MM.1S (cell line): ENCODE measurements around the gene ZNF98.

Experiments
- DNase-seq: peaks from one replicate; pipeline ENCODE4 v3.0.0-alpha.2; 2015
- H2AFZ ChIP-seq: fragments of 300-600 bp; sonication (generic); 2 replicates; pipeline ENCODE4 v1.6.0; 2016; ENCODE audit warnings: antibody characterized with exemption, low read length
- H3F3A ChIP-seq: fragments of 300-600 bp; sonication (generic); 2 replicates; pipeline ENCODE4 v1.6.1; 2016; ENCODE audit warnings: mild to moderate bottlenecking, antibody characterized with exemption, low read length, moderate library complexity, mixed read lengths; ENCODE audit not compliant: insufficient read depth
- H3K27ac ChIP-seq: fragments of 300-600 bp; sonication (generic); 2 replicates; pipeline ENCODE4 v1.5.1; 2016; ENCODE audit warnings: mild to moderate bottlenecking, low read length
- H3K27me3 ChIP-seq: fragments of 300-600 bp; sonication (generic); replicated peaks from 2 replicates; pipeline ENCODE4 v1.6.0; 2016; ENCODE audit warnings: low read length; ENCODE audit not compliant: insufficient read depth
- H3K36me3 ChIP-seq: fragments of 300-600 bp; sonication (generic); replicated peaks from 2 replicates; pipeline ENCODE4 v1.6.1; 2016; ENCODE audit warnings: mild to moderate bottlenecking, low read length, mixed read lengths; ENCODE audit not compliant: insufficient read depth
- H3K4me1 ChIP-seq: fragments of 300-600 bp; sonication (generic); 2 replicates; pipeline ENCODE4 v1.6.1; 2016; ENCODE audit warnings: low read length, mixed read lengths
- H3K4me2 ChIP-seq: fragments of 300-600 bp; sonication (generic); 2 replicates; pipeline ENCODE4 v1.6.0; 2016; ENCODE audit warnings: low read depth, low read length
- H3K4me3 ChIP-seq: fragments of 300-600 bp; sonication (generic); 2 replicates; pipeline ENCODE4 v1.5.1; 2016; ENCODE audit warnings: low read length, mixed read lengths
- H3K79me2 ChIP-seq: fragments of 300-600 bp; sonication (generic); 2 replicates; pipeline ENCODE4 v1.6.1; 2016; ENCODE audit warnings: mixed run types, low read length, mixed read lengths
- H3K9ac ChIP-seq: fragments of 300-600 bp; sonication (generic); 2 replicates; pipeline ENCODE4 v1.6.1; 2016; ENCODE audit warnings: low read length, mixed read lengths
- H3K9me2 ChIP-seq: fragments of 300-600 bp; sonication (generic); replicated peaks from 2 replicates; pipeline ENCODE4 v1.6.1; 2016; ENCODE audit warnings: mild to moderate bottlenecking, low read length, mixed read lengths; ENCODE audit not compliant: insufficient read depth
- H3K9me3 ChIP-seq: fragments of 300-600 bp; sonication (generic); replicated peaks from 2 replicates; pipeline ENCODE4 v1.6.1; 2016; ENCODE audit warnings: mild to moderate bottlenecking, low read length, mixed read lengths; ENCODE audit not compliant: insufficient read depth
- H4K20me1 ChIP-seq: fragments of 300-600 bp; sonication (generic); 2 replicates; pipeline ENCODE4 v1.6.1; 2016; ENCODE audit warnings: mild to moderate bottlenecking, low read length, moderate library complexity, mixed read lengths; ENCODE audit not compliant: insufficient read depth
- EZH2 ChIP-seq: fragments of 300-600 bp; sonication (generic); optimal IDR thresholded peaks from 2 replicates; pipeline ENCODE3; 2017; ENCODE audit warnings: low read depth, mild to moderate bottlenecking, antibody characterized with exemption, low read length, mixed read lengths
- EZH2phosphoT487 ChIP-seq: fragments of 300-600 bp; sonication (generic); IDR thresholded peaks from 2 replicates; pipeline ENCODE4 v1.6.1; 2018; ENCODE audit warnings: antibody characterized with exemption, low read length
- TF ChIP-seq, protein P1 (sequence below): fragments of 300-600 bp; sonication (generic); IDR thresholded peaks from 2 replicates; pipeline ENCODE4 v1.5.1; 2016; ENCODE audit warnings: antibody characterized with exemption, low read length, mixed read lengths

Gene ZNF98

DNA sequence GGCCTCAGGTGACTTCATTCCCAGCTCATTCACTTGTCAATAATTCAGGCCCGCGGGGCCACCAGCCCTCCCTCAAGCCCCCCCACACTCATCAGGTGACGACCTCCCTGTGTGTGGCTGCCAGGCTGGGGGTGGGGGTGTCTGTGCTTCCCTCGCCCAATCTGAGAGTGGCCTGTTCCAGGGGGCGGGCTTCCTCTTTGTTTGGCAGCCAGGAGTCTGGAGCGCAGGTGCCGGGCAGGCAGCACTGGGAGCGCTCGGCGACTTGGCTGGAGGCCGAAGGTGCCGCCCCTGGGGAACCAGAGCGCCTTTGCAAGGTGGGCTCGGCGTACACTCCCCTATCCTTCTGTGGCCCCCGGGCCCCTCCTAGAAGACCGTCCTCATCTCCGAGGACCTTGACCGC, 5.4 kb upstream of the ZNF98 start:
- Histone ChIP-seq H3K4me2 (no peak overlapping the region), H3K9me2 (no peaks in the 10 kb centered on the region), H3K36me3 (no peaks in the 10 kb centered on the region), H3K79me2 (no peaks in the 10 kb centered on the region), H3K4me3 (no peak overlapping the region), H3K27me3 (no peaks in the 10 kb centered on the region), H3K9ac (no peak overlapping the region), H3K9me3 (no peaks in the 10 kb centered on the region), H3K4me1 (no peaks in the 10 kb centered on the region), H4K20me1 (no peaks in the 10 kb centered on the region), H2AFZ (no peak overlapping the region), H3F3A (no peaks in the 10 kb centered on the region), H3K27ac (no peak overlapping the region)
- TF ChIP-seq, protein P1, sequence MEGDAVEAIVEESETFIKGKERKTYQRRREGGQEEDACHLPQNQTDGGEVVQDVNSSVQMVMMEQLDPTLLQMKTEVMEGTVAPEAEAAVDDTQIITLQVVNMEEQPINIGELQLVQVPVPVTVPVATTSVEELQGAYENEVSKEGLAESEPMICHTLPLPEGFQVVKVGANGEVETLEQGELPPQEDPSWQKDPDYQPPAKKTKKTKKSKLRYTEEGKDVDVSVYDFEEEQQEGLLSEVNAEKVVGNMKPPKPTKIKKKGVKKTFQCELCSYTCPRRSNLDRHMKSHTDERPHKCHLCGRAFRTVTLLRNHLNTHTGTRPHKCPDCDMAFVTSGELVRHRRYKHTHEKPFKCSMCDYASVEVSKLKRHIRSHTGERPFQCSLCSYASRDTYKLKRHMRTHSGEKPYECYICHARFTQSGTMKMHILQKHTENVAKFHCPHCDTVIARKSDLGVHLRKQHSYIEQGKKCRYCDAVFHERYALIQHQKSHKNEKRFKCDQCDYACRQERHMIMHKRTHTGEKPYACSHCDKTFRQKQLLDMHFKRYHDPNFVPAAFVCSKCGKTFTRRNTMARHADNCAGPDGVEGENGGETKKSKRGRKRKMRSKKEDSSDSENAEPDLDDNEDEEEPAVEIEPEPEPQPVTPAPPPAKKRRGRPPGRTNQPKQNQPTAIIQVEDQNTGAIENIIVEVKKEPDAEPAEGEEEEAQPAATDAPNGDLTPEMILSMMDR: no peak
- no peak for TF ChIP-seq EZH2
- TF ChIP-seq EZH2phosphoT487: no peak
- DNase-seq: no peak

DNA sequence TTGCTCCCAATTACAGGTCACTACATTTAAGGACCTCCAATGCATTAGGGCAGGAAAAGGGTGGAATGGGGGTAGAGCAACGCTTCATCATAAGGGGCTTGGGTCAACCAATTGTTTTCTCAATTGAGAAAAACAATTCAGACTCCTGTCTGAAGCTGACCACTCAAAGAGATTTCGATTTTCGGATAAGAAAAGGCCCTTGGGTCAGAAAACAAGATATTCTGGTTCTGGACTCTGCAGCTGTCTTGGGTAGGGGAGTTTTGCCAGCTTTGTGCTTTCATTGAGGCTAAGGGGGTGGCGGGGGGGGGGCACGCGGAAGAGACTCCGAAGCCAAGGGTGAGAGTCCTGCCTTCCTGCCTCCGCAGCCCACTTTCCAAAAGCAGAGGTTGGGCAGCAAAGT, 4.8 kb upstream of the ZNF98 start:
- no peak for TF ChIP-seq EZH2
- no peak for TF ChIP-seq EZH2phosphoT487
- TF ChIP-seq, protein P1: no peak
- H3K27ac ChIP-seq: no peak overlapping the region
- H4K20me1 ChIP-seq: no peaks in the 10 kb centered on the region
- no peak overlapping the region for H3K4me2 ChIP-seq
- no peaks in the 10 kb centered on the region for H3K27me3 ChIP-seq
- H3K9ac ChIP-seq: no peak overlapping the region
- no peaks in the 10 kb centered on the region for H3F3A ChIP-seq
- no peak overlapping the region for H2AFZ ChIP-seq
- H3K79me2 ChIP-seq: no peaks in the 10 kb centered on the region
- no peaks in the 10 kb centered on the region for H3K9me2 ChIP-seq
- DNase-seq: no peak
- no peaks in the 10 kb centered on the region for H3K9me3 ChIP-seq
- no peak overlapping the region for H3K4me3 ChIP-seq
- H3K36me3 ChIP-seq: no peaks in the 10 kb centered on the region
- H3K4me1 ChIP-seq: no peaks in the 10 kb centered on the region

DNA sequence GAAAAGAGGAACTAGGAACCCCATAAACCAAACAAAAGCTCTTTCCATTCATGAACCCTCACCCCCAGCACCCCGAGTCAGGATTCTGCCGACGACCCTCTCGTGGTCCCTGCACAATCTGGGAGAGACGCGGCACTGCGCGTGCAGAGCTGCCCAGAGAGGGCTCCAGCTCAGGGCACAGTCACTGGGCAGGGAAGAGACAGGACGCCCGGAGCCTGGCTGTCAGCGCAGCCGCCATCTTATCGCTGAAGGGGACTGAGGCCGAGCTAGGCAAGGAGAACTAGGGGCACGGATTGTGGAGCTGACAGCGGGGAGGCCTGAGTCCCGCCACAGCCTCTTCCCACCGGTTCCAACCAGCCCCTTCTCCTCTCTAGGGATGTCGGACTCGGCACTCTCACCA, 349 bp downstream of the ZNF98 start:
- no peaks in the 10 kb centered on the region for H3K27me3 ChIP-seq

More for the DNA sequence above, 349 bp downstream of the ZNF98 start:
- Histone ChIP-seq H4K20me1 (no peaks in the 10 kb centered on the region), H3K9me3 (no peaks in the 10 kb centered on the region), H3K4me1 (no peaks in the 10 kb centered on the region), H3K4me3 (no peak overlapping the region), H3K27ac (no peak overlapping the region), H3K79me2 (no peaks in the 10 kb centered on the region), H3F3A (no peaks in the 10 kb centered on the region), H3K4me2 (no peak overlapping the region), H3K9me2 (no peaks in the 10 kb centered on the region), H3K36me3 (no peaks in the 10 kb centered on the region), H2AFZ (no peak overlapping the region), H3K9ac (no peak overlapping the region)
- no peak for DNase-seq
- TF ChIP-seq EZH2 (no peak), EZH2phosphoT487 (no peak)
- TF ChIP-seq, protein P1: no peak
